Sigmoid colon (tissue), 4 donors: Measurements from ENCODE around the gene TPSB2.

ENCODE experiments used
- CTCF ChIP-seq, 4 experiments: fragments of 450-650 bp in 3 of 4; fragments of 200-600 bp in 1 of 4; IDR thresholded peaks; one replicate each; pipeline ENCODE4 v1.5.1; 2016 to 2019; ENCODE audit warnings: antibody characterized with exemption in 4 of 4, mild to moderate bottlenecking in 3 of 4, moderate library complexity in 2 of 4
- EP300 ChIP-seq, 4 donors: sonication (generic); formaldehyde crosslinking; IDR thresholded peaks; one replicate each; pipeline ENCODE4 v1.6.1; 2017; ENCODE audit warnings: antibody characterized with exemption in 4 of 4
- POLR2AphosphoS5 ChIP-seq, 4 donors: sonication (generic); formaldehyde crosslinking; IDR thresholded peaks; one replicate each; pipeline ENCODE4 v1.6.1; 2017; ENCODE audit warnings: antibody characterized with exemption in 4 of 4

- TF ChIP-seq CTCF (IDR thresholded peaks at IDR 0.05), result no peak
- TF ChIP-seq POLR2AphosphoS5 (IDR thresholded peaks at IDR 0.05), result no peak
- no peak for TF ChIP-seq EP300 (IDR thresholded peaks at IDR 0.05)
These were observed 13.1 kb downstream of the TPSB2 start for GRCh38 chr16:1216681-1217400.
